Skeletal muscle tissue (tissue), 4 donors: Measurements from ENCODE around the gene CCDC138. TPM values are rescaled to one million over a fixed set of nuclear protein-coding genes. Genes with fewer than 3 reads are reported as not detected.
"Not testable (repeated sequence)": the region's sequence is repeated elsewhere in the genome, so short reads cannot be mapped to it uniquely, and the experiment has no call there.

Experiments
- H3K27ac ChIP-seq: one replicate; pipeline ENCODE4 v1.7.0; 2013; ENCODE audit warnings: mild to moderate bottlenecking, low read depth, low read length, inconsistent platforms
- H3K27me3 ChIP-seq, 3 donors: one replicate each; pipeline ENCODE4 v1.7.0; 2013; ENCODE audit warnings: low read length in 3 of 3; ENCODE audit not compliant: control insufficient read depth in 3 of 3, insufficient read depth in 3 of 3
- H3K36me3 ChIP-seq, 3 donors: one replicate each; pipeline ENCODE4 v1.7.0; 2013; ENCODE audit warnings: low read length in 3 of 3; ENCODE audit not compliant: control insufficient read depth in 3 of 3, insufficient read depth in 3 of 3
- H3K4me1 ChIP-seq, 3 donors: one replicate each; pipeline ENCODE4 v1.7.0; 2013; ENCODE audit warnings: low read length in 3 of 3, mild to moderate bottlenecking in 3 of 3; ENCODE audit not compliant: control insufficient read depth in 3 of 3, insufficient read depth in 3 of 3
- H3K4me3 ChIP-seq, 3 donors: one replicate each; pipeline ENCODE4 v1.7.0; 2013; ENCODE audit warnings: low read length in 3 of 3
- H3K9ac ChIP-seq, 3 donors: one replicate each; pipeline ENCODE4 v1.7.0; 2013; ENCODE audit warnings: low read length in 3 of 3, mild to moderate bottlenecking in 3 of 3, moderate library complexity in 2 of 3, low read depth in 1 of 3
- H3K9me3 ChIP-seq, 3 donors: one replicate each; pipeline ENCODE4 v1.7.0; 2013; ENCODE audit warnings: low read length in 3 of 3; ENCODE audit not compliant: control insufficient read depth in 3 of 3
- total RNA-seq: library from RNA; depleted of rRNA; stranded (reverse); fragments of >200 nt; gene quantifications from one replicate; pipeline ENCODE4 v1.2.3, GENCODE V29; 2014
- donor health status: Osteomylitis.

Gene CCDC138, protein sequence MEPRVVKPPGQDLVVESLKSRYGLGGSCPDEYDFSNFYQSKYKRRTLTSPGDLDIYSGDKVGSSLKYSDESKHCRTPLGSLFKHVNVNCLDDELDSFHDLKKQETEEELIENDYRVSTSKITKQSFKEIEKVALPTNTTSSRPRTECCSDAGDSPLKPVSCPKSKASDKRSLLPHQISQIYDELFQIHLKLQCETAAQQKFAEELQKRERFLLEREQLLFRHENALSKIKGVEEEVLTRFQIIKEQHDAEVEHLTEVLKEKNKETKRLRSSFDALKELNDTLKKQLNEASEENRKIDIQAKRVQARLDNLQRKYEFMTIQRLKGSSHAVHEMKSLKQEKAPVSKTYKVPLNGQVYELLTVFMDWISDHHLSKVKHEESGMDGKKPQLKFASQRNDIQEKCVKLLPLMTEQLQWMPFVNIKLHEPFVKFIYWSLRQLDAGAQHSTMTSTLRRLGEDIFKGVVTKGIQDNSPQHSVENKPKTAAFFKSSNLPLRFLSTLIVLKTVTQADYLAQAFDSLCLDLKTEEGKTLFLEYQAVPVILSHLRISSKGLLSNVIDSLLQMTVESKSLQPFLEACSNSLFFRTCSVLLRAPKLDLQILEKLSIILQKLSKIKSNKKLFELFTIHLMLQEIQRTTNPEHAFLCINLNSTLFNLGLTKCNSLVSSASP
- 12.0 TPM for total RNA-seq

DNA sequence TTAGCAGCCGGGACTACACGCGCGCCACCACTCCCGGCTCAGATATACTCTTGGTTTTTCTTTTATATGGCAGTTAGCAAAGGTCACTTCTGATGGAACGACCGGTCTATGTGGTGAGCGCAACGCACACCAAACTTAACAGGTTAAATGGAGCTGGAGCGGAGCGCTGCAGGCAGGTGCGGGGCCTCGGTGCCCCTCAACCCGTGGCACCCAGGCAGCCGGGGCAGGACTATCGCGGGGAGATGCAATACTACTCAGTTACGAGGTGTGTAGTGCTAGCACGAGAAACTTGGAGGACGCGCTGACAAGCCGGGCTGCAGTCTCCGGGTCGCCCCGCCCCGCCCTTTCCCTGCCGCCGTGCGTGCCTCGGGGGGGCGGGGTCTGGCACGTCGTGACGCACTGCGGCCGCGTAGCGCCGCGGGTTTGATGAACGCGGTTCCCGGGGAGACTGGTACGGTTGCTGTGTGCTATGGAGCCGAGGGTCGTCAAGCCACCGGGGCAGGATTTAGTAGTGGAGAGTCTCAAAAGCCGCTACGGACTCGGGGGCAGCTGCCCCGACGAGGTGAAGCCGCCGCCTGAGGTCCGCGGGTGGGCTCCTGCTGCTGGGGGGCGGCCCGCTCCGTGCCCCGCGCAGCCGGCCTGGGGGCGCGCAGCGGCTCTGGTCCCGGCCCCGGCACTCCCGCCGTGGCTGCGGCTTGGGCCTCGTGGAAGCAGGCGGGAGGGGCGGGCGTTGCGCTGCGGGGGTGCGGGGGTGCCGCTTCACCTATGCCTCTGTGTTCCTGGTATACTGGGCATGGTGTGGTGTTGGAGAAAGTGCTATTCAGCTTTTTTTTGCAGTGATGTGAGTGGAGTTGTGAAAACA, at the start of gene CCDC138:
CCDC138 (plus strand) TSS at position 418 of the 862 bp plus-strand sequence; CDS start at position 470, 52 bp downstream.
- Histone ChIP-seq H3K36me3 (peaks cover 10 to 28% (median 26%) of the 10 kb centered on the region in 3 donors), H3K9me3 (no peaks in the 10 kb centered on the region), H3K4me3 (peak within 1 kb of the TSS; percentile 80 to 91 (median 86))

DNA sequence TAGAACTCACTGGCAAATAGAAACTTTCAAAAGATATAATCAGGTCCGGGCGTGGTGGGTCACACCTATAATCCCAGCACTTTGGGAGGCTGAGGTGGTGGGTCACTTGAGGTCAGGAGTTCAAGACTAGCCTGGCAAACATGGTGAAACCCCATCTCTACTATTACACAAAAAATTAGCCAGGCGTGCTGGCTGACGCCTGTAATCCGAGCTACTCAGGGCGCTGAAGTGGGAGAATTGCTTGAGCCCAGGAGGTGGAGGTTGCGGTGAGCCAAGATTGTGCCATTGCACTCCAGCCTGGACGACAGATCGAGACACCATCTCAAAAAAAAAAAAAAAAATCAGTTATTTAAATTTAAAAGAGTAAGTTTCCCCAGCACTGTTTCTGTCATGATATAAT, 28.6 kb upstream of the CCDC138 start:
- not testable (repeated sequence) for H3K9me3 ChIP-seq, H3K27me3 ChIP-seq, H3K9ac ChIP-seq, H3K4me3 ChIP-seq, H3K36me3 ChIP-seq, H3K27ac ChIP-seq, H3K4me1 ChIP-seq

More for the DNA sequence above, at the start of gene CCDC138:
- Histone ChIP-seq H3K9ac (peak within 1 kb of the TSS; percentile 73 to 83 (median 77)), H3K4me1 (peaks cover 4 to 5% (median 4%) of the 10 kb centered on the region in 3 donors), H3K27me3 (no peaks in the 10 kb centered on the region), H3K27ac (peak within 1 kb of the TSS; percentile 61)

DNA sequence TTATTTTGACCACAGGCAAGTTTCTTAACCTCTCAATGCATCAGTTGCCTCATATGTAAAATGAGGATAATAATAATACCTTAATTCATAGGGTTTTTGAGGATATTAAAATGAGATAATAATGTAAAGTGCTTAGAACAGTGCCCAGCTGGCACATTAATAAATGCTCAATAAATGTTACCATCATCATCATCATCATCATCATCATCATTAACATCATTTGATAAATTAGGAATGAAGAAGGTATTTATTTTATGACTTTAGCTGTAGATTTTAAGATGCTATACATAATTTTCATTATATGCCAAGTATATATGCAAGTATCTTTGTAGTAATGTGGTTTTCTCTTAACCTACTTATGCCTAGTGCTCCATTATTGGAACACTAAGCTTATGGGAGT, 24.0 kb upstream of the CCDC138 start:
- H3K36me3 ChIP-seq, result peaks cover 19 to 31% (median 29%) of the 10 kb centered on the region in 3 donors
- H3K4me3 ChIP-seq, H3K9ac ChIP-seq, H3K27ac ChIP-seq, H3K9me3 ChIP-seq, H3K4me1 ChIP-seq, H3K27me3 ChIP-seq: not testable (repeated sequence)

DNA sequence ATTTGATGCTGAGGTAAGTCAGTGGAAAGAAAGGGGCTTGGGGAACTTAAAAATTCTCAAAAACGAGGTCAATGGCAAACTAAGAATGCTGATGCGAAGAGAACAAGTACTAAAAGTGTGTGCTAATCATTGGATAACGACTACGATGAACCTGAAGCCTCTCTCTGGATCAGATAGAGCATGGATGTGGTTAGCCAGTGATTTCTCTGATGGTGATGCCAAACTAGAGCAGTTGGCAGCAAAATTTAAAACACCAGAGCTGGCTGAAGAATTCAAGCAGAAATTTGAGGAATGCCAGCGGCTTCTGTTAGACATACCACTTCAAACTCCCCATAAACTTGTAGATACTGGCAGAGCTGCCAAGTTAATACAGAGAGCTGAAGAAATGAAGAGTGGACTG, 19.9 kb upstream of the CCDC138 start:
- not testable (repeated sequence) for H3K9ac ChIP-seq, H3K27me3 ChIP-seq, H3K4me1 ChIP-seq, H3K27ac ChIP-seq, H3K4me3 ChIP-seq, H3K9me3 ChIP-seq
- H3K36me3 ChIP-seq, result peaks cover 17 to 33% (median 32%) of the 10 kb centered on the region in 3 donors

DNA sequence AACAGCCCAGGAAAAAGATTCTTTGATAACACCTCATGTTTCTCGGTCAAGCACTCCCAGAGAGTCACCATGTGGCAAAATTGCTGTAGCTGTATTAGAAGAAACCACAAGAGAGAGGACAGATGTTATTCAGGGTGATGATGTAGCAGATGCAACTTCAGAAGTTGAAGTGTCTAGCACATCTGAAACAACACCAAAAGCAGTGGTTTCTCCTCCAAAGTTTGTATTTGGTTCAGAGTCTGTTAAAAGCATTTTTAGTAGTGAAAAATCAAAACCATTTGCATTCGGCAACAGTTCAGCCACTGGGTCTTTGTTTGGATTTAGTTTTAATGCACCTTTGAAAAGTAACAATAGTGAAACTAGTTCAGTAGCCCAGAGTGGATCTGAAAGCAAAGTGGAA, 18.7 kb upstream of the CCDC138 start:
- H3K4me1 ChIP-seq, H3K27me3 ChIP-seq, H3K4me3 ChIP-seq, H3K27ac ChIP-seq, H3K9me3 ChIP-seq, H3K9ac ChIP-seq: not testable (repeated sequence)
- H3K36me3 ChIP-seq, result peaks cover 20 to 42% (median 41%) of the 10 kb centered on the region in 3 donors

DNA sequence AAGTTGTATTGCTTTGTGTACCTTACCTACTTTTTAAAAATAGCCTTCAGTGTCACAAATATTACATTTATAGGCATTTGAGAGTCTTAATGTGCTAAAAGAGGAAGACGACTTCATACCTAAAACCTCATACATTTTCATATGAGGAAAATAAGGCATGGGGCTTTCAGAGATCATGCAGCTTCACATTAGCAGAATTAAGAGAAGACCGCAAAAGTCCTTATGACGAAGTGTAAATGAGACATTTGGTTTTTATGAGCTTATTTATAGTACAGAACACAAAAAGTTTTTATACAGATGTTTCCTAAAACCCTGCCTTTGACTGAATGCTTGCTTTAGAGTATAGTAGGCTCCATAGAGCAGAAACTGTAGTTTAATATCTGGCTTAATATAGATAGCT, 10.1 kb upstream of the CCDC138 start:
- Histone ChIP-seq H3K4me1 (no peaks in the 10 kb centered on the region), H3K27me3 (no peaks in the 10 kb centered on the region), H3K9me3 (no peaks in the 10 kb centered on the region), H3K27ac (no peak overlapping the region), H3K36me3 (peaks cover 9 to 63% (median 55%) of the 10 kb centered on the region in 3 donors), H3K4me3 (no peak overlapping the region), H3K9ac (no peak overlapping the region)

DNA sequence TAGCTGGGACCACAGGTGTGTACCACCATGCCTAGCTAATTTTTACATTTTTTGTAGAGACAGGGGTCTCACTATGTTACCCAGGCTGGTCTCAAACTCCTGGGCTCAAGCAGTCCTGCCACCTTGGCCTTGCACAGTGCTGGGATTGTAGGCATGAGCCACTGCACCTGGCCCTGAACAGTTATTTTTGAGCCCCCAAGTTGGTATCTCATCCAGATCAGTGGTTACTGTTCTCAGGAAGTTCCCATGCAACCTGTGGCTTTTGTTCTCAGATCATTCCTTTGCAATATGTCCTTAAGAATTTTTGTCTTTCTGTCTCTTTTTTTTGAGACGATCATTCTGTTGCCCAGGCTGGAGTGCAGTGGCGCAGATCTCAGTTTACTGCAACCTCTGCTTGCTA, 7.7 kb upstream of the CCDC138 start:
- peaks cover 12 to 63% (median 57%) of the 10 kb centered on the region in 3 donors for H3K36me3 ChIP-seq

DNA sequence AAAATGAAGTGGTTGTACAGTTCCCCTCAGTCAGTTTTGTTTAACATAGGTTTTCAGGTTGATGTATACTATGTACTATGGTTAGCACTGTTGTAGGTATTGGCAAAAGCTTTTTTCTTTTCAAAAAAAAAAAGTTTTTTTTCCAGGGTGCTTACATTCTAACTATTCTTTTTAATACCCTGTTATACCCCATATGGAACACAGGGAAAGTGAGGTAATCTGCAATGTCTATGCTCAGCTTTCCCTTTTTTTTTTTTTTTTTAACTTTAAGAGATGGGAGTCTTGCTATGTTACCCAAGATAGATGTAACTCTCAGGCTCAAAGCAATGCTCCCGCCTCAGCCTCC, 590 bp upstream of the CCDC138 start:
- peaks cover 10 to 31% (median 26%) of the 10 kb centered on the region in 3 donors for H3K36me3 ChIP-seq
- peak overlapping the region; percentile 72 to 83 (median 73) for H3K9ac ChIP-seq
- no peaks in the 10 kb centered on the region for H3K27me3 ChIP-seq
- H3K27ac ChIP-seq, result no peak overlapping the region
- no peaks in the 10 kb centered on the region for H3K9me3 ChIP-seq
- H3K4me1 ChIP-seq, result peaks cover 4 to 5% (median 4%) of the 10 kb centered on the region in 3 donors
- peak overlapping the region; percentile 80 to 91 (median 86) for H3K4me3 ChIP-seq

More for the DNA sequence above, 7.7 kb upstream of the CCDC138 start:
- Histone ChIP-seq H3K27ac (no peak overlapping the region), H3K27me3 (no peaks in the 10 kb centered on the region), H3K4me1 (no peaks in the 10 kb centered on the region), H3K4me3 (no peak overlapping the region), H3K9me3 (no peaks in the 10 kb centered on the region), H3K9ac (no peak overlapping the region)

DNA sequence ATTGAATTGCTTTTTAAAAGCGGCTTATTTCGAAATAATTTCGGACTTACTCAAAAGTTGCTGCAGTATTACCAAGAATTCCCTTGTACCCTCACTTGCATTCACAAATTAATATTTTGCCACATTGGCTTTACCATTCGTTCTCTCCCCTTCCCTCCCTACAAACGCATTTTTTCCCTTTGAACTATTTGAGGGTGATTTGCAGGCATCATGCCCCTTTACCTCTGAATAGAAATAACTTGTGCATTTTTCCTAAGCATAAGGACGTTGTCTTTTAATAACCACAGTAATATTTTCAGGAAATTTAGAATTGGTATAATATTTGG, 608 bp downstream of the CCDC138 start:
- peaks cover 8 to 23% (median 22%) of the 10 kb centered on the region in 3 donors for H3K36me3 ChIP-seq
- H3K27ac ChIP-seq, result peak overlapping the region; percentile 61

More for the DNA sequence above, 608 bp downstream of the CCDC138 start:
- Histone ChIP-seq H3K9me3 (no peaks in the 10 kb centered on the region), H3K4me1 (peaks cover 4 to 5% (median 4%) of the 10 kb centered on the region in 3 donors), H3K9ac (peak overlapping the region; percentile 73 to 83 (median 77)), H3K27me3 (no peaks in the 10 kb centered on the region), H3K4me3 (peak overlapping the region; percentile 78 to 91 (median 86))
